COR-L47 (cell line): ENCODE data around the gene MTOR.
"Not testable (repeated sequence)": the region's sequence is repeated elsewhere in the genome, so short reads cannot be mapped to it uniquely, and the experiment has no call there.

ENCODE experiments used
- DNase-seq: peaks from one replicate; lab custom pipeline; 2025; lab: John Stamatoyannopoulos, UW

Gene MTOR

GRCh38 chr1:11109047-11109760, 153.1 kb downstream of the MTOR start:
- DNase-seq: no peak

DNA sequence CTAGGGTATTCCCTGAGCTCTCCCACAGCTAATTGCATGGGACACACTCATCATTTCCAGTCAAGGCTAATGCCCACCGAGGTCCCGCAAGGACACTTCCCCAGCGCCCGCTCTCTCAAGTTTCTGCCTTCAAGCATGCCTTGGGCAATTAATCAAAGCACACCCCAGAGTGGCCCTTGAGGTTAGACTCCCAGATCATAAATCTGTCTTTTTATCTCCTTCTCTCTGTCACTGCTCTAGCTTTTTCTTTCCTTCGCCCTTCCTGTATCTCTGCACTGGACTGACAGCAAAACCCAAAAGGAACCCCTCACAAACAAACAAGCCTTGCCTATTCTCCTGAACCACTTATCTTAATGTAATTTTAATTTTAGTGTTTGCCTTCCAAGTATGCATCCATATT, 154.8 kb downstream of the MTOR start:
- no peak for DNase-seq

DNA sequence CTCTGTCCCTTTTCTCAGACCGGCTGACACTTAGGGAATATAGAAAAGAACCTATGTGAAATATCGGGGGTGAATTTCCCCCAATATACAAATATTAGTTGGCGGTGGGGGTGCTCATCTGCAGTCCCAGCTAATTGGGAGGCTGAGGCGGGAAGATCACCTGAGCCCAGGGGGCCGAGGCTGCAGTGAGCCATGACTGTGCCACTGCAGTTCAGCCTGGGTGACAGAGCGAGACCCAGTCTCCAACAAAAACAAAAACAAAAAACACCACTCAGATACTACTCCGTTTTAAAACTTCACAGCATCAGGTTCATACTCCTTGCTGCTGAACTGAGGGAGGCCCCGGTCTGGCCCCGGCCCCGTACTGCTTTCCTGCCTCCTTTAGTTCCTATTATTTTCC, 156.8 kb downstream of the MTOR start:
- no peak for DNase-seq

DNA sequence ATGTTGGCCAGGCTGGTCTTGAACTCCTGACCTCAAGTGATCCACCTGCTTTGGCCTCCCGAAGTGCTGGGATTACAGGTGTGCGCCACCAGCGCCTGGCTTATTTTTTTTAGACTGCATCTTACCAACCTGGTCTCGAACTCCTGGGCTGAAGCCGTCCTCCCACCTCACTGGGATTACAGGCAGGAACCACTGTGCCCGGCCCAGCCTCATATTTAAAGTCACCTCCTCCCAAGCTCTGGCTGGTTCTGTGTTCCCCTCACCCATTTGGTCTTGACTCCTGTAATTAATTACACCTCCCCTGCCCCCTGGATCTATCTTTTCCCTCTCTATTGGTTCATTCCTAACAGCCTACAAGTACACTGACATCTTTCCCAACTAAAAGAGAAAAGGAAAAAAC, 161.0 kb downstream of the MTOR start:
- no peak for DNase-seq

DNA sequence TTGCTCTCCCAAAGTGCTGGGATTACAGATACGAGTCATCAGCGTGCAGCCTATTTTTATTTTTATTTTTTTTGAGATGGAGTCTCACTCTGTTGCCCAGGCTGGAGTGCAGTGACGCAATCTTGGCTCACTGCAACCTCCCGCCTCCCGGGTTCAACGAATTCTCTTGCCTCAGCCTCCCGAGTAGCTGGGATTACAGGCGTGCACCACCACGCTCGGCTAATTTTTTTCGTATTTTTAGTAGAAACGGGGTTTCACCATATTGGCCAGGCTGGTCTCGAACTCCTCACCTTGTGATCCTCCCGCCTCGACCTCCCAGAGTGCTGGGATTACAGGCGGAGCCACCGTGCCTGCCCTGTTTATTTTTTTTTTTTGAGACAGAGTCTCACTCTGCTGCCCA, 161.5 kb downstream of the MTOR start:
- DNase-seq: not testable (repeated sequence)

- no peak for DNase-seq
Measured at GRCh38 chr1:11100149-11100493, 162.2 kb downstream of the MTOR start.

DNA sequence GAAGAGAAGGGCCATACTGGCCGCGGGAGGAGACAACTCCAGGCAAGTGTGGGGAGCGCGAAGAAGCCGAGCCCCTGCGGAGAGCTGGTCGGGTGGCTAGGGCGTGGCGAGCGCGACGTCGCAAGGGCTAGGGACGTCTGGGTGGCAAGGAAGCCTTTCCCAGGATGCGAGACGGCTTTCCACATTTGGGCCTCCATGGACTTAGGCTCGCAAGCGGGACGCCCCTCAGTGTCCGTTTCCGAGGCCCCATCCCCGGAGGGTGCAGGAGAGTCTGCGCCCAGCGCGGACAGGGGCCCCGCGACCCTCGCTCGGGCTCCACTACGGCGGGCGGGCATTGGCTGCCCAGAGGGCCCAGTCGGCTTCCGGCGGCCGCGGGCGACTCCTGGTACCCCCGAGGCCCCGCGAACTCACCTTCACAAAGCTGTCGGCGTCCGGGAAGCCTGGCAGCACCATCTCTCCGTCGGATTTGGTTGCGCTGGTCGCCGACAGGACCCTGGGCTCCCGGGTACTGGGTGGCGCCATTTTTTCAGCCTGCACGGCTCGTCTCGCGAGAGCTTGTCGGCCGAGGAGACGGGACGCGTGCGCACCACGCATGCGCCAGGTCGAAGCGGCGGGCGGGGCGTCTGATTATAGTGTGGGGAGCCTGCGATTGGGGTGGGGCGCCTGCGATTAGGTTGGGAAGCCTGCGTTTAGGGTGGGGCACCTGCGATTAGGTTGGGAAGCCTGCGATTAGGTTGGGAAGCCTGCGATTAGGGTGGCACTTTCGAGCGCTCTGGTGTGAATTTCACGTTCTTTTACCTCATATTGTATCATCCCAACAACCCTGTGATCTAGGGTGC, 162.8 kb downstream of the MTOR start, which contains the start of gene EXOSC10:
Gene EXOSC10, minus strand, starts transcription at position 560 of the 839 bp plus-strand sequence. Its CDS starts 38 bp downstream, at position 522.
- DNase-seq: peak; percentile 91

- no peak for DNase-seq
Measured at GRCh38 chr1:11098931-11099309, 163.4 kb downstream of the MTOR start.

GRCh38 chr1:11083784-11084183, 178.6 kb downstream of the MTOR start:
- DNase-seq: not testable (repeated sequence)

GRCh38 chr1:11080931-11081330, 181.4 kb downstream of the MTOR start:
- DNase-seq: no peak

DNA sequence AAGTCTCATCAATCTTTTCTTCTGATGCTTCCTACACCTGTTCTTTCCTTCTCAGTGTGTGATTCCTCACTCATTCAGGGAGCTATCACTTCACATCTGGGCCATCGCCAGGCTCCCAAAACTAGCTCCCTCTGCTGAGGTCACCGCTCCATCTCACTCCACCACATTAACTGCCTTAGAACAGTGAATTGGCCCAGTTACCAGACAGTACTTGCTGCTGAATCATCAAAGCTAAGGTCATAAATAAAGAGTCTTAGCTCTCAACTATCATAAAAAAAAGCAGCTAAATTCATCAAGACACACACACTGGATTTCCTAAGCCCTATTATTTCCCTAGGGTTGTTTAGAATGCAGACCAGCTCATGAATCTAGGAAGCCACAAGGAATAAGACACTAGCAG, 183.7 kb downstream of the MTOR start:
- no peak for DNase-seq

- not testable (repeated sequence) for DNase-seq
Measured at GRCh38 chr1:11073398-11073797, 189.0 kb downstream of the MTOR start.

DNA sequence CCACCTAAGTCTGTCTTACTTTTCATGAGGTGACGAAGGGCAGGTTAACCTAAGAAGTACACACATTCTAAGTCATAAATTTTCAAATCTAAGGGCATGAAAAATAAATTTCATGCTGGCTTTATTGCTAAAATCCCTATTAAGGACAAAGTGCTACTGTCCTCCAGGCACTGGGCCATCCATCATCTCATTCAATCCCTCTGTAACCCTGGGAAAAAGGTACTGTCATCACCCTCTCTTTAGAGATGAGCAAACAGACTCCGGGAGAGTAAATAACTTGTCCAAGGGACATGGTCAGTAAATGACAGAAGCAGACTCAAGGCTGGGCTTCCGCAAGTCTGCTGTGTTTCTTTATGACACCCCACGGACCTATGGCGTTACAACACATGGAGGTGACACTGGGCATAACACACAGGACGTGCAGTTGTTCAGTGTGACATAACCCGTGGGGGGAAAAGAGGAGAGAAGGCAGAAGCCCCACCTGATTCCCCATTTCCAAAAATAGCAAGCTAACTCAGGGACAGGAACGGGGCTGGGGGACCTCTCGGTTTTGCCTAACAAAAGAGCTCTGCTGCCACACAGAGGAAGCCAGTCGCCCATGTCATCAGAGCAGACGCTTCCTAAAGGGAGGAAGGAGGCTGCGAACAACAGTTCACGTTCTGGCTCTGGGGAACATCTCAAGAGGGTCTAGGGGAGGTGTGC, 190.0 kb downstream of the MTOR start:
- DNase-seq: peak; percentile 75

DNA sequence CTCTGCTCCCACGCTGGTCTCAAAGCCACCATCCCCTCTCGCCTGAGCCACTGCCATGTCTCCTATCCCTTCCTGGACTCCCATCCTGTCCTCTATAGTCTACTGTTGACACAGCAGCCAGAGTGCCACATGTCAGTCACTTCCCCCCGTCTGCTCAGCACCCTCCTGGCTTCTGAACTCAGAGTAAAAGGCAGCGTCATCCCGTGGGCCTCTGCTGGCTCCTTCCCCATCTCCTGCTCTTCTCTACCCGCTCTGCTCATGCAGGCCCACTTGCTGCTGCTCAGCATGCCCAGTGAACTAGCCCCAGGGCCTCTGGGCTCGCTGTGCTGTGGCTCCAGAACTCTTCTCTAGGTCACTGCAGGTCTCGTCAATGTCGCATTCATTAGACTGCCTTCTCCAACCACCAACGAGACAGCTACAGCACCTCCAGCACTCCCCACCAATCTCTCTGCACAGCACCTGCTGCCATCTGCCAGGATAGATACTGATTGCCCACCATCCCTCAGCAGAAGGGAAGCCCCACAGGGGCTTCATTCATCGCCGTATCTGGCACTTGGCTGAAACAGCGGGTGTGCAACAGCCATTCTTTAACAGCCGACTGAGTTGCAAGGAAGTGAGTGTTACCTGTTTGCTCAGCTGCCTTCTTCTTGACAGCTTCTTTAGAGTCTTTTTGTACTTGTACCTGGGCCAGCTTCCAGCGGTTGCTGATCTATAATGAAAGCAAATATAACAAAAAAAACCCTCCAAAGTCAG, 190.7 kb downstream of the MTOR start:
- peak; percentile 87 for DNase-seq

- no peak for DNase-seq
Measured at GRCh38 chr1:11070876-11071275, 191.5 kb downstream of the MTOR start.

DNA sequence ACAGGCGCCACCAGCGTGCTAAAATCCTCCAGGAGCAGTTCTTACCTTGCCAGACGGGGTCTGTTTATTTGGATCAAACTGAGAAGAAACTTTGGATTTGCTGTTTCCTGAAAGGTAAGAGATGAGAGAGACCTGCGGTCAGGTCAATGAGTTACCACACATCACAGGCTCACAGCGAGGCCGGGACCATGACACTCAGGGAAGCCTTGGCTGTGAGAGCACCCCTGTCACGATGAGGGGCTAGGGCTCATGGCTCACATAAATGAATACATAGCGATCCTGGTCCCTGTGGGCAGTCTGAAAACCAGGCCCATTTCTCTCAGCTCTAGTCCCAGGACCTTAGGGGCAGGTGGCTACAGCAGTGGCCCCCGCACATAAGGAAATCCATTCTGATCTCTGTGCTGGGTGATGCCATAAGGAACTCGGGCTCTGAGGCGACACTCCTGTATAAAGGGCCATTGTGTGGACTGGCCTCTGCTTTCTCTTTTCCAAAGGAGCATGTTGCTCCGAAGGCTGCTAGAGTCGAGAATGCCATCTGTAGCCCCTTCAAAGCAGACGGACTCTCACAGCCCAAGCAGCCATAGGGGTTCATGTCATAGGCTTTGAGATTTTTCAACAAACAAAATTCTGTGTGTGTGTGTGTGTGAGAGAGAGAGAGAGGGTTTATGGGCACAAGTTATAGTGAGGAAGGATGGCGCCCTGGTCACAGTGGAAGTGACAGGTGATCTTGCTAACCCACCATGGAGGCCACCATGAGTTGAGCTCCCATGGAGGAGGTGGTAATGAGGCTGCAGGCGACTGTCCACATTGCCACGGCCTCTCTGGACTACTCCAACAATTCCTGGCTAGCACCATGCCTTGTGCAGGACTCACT, 193.5 kb downstream of the MTOR start:
- no peak for DNase-seq

DNA sequence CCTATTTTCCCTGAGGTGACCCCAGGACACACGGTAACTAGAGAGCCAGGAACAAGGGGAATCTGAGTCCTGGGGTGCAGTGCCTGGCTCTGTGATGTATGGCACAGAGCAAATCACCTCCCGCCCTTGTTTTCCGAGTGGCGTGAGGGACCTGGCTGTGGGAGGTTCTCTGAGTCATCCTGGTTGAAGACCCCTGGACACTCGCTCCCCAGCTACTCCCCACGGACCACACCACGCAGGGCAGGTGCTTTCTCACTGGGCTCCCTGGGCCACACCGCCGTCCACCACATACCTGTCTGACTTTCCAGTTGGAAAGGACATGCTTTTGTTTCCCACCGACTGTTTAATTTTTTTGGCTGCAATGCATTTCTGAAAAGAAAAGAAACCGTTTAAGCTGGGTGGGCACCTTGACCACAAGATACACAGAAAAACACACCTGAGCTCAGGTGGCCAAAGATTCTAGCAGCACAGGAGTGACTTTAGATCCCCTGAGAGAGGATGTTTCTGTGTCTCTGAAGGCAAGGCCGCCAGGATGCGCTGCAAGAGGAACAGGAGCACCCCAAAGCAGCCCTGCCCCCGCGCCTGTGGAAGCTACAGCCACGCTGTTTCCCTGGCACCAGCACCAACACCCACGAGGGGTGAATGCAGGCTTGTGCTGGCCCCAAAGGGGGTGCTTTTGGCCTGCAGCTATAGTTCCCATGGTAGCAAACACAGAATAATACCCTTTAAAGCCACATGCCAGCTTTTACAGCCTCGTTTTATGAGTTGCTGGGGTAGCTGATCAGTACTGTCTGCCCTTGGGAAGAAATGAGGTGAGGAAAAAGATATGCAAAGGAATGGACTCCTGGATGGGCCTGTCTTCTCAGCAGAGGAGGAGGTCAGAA, 194.4 kb downstream of the MTOR start:
- DNase-seq: no peak

DNA sequence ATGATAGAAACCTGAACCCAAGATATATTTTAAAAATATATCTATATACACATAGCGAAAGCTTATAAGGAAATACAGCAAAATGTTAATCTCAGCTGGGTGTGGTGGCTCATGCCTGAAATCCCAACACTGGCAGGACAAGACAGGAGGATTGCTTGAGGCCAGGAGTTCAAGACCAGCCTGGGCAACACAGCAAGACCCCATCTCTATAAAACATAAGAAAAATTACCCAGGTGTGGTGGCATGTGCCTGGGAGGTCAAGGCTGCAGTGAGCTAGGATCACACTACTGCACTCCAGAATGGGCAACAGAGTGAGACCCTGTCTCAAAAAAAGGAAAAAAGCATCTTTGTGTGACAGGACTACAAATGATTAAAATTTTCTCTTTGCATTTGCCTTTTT, 196.6 kb downstream of the MTOR start:
- DNase-seq: no peak

GRCh38 chr1:11064942-11065341, 197.4 kb downstream of the MTOR start:
- DNase-seq: no peak

- not testable (repeated sequence) for DNase-seq
Measured at GRCh38 chr1:11063937-11064537, 198.3 kb downstream of the MTOR start.
